A549 treated with Mapracorat at 1 μM for 4 hours (cell line): ENCODE measurements around the gene SEPTIN6. TPM values are rescaled to one million over a fixed set of nuclear protein-coding genes. Genes with fewer than 3 reads are reported as not detected.

Source experiments
- total RNA-seq: library from RNA; stranded (reverse); fragments of 200-300 nt; extraction: Qiagen RNA extraction; gene quantifications from 5 replicates; pipeline ENCODE4 v1.2.3, GENCODE V29; 2022

Gene SEPTIN6
- total RNA-seq: 9.6 to 12.6 TPM (median 10.9 TPM) in 5 replicates

DNA sequence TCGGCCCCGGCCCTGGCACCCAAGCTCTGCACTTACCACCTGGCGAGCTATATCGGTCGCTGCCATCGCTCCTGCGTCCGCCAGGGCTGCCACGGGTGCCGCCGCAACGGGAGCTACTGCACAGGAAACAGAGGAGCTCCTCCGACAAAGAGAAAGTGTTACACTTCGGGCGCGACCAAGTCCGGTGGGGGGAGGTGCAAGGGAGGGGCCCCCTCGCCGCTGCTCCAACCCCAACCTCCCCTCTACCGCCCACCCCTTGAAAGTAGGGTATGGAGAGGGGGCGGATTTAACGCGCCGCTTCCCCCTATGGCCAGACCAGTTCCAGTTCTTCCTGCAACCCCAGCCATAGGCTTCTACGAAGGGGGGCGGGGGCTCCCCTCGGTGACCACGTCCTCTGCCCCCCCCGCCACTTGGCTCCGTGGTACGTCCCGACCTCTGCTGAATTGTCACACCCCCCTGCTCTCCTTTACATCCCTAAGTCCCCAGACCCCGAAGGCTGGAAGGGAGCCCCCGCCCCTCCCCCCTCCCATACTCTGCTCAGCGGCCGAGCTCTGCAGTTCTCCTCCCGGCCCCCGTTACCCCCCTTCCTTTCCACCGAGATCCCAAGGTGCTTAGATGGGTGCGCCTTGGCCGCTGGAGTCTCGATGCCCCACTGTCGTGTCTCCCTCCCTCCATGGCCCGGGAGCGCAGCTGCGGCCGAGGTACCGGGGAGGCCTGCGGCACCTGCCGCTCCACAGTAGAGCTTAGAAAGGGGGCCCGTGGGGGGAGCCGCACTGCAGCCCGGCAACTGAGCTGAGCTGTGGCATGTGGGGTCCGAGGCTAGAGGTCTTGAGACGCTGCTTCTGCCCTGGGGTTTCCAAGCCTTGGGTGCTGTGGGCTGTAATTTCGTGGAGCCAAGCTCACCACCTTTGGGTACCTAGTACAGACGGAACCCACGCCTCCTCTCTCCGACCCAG lies at the start of gene SEPTIN6:
SEPTIN6 (minus strand) TSS at position 129 of the 956 bp plus-strand sequence; CDS start at position 66, 63 bp downstream.

Other genes with a start within 250 kb of the SEPTIN6 start
- 722 to 776 TPM (median 767 TPM) in 5 replicates for gene SLC25A5, start 224.7 kb downstream of the SEPTIN6 start, total RNA-seq
- 30.6 to 40.8 TPM (median 30.8 TPM) in 5 replicates for gene STEEP1, start 127.8 kb downstream of the SEPTIN6 start, total RNA-seq
- gene UBE2A, start 118.6 kb downstream of the SEPTIN6 start, total RNA-seq: 133 to 145 TPM (median 142 TPM) in 5 replicates
- 16.8 to 18.7 TPM (median 17.0 TPM) in 5 replicates for gene NKRF, start 86.7 kb downstream of the SEPTIN6 start, total RNA-seq
- gene SOWAHD, start 65.4 kb upstream of the SEPTIN6 start, total RNA-seq: 0.15 to 0.19 TPM in 2 of 5 replicates, not detected in the others
- gene RPL39, start 98.5 kb upstream of the SEPTIN6 start, total RNA-seq: 3,384 to 5,279 TPM (median 3,551 TPM) in 5 replicates
- 17.3 to 23.5 TPM (median 18.9 TPM) in 5 replicates for gene UPF3B, start 159.8 kb upstream of the SEPTIN6 start, total RNA-seq
- gene RNF113A, start 178.6 kb upstream of the SEPTIN6 start, total RNA-seq: 27.9 to 31.5 TPM (median 30.4 TPM) in 5 replicates
- 230 to 315 TPM (median 247 TPM) in 5 replicates for gene NDUFA1, start 178.7 kb upstream of the SEPTIN6 start, total RNA-seq
- gene AKAP14, start 202.7 kb upstream of the SEPTIN6 start, total RNA-seq: not detected in 5 replicates